ENCODE measurements around the gene OLFML2A.

OLFML2A gene

DNA sequence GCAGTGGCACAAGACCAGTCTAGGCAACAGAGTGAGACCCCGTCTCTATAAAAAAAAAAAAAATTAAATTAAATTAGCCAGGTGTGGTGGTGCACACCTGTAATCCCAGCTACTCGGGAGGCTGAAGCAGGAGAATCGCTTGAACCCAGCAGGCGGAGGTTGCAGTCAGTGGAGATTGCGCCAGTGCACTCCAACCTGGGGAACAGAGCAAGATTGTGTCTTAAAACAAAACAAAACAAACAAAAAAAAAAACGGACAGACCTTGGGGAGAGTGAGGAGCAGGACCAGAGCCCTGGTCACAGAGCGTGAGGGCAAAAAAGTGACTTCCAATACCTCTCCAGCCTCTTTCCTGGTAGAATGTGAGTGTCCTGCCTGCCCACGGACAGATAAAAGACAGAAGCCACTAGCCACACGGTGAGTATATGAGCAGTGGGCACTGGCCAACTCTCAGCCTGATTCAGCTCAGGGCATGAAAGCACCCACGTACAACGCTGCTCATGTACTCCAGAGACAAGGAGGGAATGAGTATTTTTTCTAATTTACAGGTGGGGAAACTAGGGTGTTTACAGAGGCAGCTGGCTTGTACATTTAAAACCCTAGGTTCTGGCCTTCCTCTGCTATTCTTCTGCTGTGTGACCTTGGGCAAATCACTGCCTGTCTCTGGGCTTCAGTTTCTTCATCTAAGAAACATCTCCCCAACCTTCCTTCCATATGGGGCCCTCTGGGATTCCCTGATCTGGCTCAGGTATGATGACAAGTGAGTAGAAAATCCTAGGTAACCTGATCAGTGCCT lies 1.8 kb downstream of the OLFML2A start:
- no peak for DNase-seq (ENCODE audit: low read depth in 2 of 2)

DNA sequence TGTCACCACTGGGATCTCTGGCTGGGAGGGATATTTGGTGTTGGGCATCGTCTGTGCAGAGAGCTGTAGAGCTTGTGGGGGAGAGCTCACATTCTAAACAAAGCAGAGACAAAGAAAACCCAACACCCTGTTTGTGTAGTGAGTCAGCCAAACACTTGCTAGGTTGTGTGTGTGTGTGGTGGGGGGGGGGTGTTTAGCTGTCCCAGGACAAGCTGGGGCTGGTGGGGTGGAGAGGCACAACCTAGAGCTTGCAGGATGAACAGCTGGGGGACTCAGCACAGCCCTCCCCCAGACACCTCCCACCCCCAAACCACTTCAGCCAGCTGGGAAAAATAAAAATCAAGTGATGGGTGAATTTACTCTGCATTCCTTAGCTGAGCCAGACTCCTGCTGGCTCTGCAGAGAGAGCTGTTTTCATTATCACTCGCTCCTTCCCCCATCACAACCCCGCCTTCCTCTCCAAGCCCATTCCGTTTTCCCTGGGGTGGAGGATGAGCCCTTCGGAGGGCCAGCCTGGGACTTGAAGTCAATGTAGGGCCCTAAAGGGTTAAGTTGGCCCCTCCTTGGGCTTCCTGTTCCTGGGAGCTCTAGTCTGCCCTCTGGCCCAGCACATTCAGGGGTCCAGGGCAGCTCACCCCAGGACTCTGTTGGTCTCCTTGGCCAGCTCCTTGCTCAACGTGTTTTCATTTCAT lies 2.6 kb downstream of the OLFML2A start:
- DNase-seq (ENCODE audit: low read depth in 2 of 2): no peak

DNA sequence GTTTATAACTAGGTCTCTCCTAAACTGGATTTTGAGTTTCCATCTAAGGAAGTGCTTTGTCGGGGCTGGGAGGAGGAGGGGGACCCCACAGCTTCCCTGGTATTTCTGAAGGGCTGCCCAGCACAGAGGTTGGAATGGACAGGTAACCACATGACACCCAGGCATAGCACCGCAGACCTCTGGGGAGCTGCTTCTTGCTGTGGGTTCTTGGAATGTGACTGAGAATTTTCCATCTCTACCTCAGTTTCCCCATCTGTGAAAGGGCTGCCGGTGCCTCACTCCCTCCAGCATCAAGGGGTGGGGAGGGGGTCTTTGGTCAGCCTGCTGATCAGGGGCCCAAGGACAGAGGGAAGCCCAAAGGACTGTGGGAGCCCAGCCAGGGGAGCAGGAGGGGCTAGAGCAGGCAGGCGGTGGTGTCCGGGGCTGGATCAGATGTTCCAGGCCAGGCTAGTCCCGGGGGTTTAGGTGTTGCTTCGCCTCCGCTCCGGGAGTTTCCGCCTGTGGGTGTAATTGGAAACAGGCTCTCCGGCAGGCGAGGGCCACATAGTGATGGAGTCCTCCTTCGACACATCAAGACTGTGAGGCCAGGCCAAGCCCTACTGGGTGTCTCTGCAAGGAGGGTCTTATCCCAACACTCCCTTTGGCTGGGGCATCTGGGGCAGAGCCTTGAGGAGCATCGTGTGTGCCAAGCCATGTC lies 3.3 kb downstream of the OLFML2A start:
- DNase-seq (ENCODE audit: low read depth in 2 of 2): no peak

DNA sequence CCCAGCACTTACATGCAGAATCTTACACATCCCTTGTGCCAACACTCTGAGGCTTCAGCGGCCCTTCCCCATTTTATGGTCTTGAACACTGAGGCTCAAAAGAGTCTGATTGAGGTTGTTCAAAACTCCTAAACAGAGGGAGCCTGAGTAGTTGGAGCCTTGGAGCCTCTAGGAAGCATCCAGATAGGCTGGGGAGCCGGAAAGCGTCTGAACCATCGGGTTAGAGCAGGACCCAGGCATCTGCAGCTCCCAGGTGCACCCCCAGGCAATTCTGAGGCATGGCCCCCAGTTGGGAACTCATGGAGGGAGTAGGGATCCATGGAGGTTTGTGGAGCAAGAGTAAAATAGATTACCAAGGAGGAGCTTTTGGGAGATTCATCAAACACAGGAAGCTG lies 3.8 kb downstream of the OLFML2A start:
- DNase-seq (ENCODE audit: low read depth in 2 of 2): no peak

DNA sequence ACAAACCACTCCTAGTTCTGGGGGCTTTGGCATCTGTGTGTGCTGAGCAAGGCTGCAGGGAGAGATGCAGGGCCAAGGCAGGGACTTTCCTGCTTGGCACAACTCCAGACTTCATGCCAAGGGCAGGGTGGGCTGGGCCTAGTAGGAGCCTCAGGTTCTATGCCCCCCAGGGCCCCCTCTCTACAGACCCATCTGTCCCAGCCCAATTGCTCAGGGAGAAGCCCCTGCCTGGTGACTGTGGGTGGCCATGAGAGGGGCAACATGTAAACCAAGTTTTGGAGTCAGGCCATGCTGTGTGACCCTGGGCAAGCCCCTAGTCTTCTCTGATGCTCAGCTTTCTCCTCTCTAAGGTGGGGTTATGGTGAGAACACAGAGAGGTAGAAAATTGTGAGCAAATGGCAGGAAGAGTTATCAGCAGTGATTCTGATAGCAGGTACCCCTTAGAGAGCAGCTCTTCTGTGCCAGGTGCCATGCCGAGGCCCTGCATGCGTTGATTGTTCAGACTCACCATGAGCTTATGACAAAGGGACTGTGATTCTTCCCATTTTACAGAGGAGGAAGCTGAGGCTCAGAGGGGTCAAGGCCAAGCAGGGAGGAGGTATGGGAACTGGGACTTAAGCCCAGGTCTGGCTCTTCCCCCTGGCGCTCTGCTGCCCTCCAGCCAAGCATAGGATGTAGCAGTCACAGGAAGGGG lies 5.2 kb downstream of the OLFML2A start:
- no peak for DNase-seq (ENCODE audit: low read depth in 2 of 2)

DNA sequence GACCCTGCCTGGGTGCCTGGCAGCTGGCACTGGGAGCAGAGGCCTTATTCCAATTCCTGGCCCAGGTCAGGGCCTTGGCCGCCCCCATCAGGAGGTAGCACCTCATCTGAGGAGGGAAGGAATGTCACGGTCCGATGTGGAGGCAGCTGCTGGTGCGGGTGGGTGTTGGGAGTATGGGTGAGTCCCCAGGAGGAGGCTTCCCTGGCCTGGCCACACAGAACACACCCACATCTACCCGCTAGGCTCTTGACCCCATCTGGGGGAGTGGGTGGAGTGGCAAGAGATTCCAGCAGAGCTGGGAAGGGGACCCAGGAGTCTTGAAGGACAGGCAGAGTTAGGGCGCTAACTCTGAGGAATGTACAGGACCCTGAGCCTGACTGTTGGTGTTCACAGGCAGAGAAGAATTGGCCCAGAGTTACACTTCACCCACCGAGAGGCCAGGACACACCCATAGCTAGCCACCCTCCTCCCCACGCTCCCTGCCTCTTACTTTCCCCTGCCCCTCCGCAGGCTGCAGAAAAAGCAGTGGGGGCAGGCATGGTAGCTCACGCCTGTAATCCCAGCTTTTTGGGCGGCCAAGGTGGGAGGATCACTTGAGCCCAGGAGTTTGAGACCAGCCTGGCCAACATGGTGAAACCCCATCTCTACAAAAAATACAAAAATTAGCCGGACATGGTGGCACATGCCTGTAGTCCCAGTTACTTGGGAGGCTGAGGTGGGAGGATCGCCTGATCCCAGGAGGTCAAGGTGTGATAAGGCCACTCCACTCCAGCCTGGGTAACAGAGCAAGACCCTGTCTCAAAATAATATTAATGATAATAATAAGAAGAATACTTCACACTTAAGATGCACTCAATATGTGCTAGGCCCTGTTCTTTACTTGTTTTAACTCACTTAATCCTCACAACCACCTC lies 6.0 kb downstream of the OLFML2A start:
- DNase-seq (ENCODE audit: low read depth in 2 of 2): no peak

DNA sequence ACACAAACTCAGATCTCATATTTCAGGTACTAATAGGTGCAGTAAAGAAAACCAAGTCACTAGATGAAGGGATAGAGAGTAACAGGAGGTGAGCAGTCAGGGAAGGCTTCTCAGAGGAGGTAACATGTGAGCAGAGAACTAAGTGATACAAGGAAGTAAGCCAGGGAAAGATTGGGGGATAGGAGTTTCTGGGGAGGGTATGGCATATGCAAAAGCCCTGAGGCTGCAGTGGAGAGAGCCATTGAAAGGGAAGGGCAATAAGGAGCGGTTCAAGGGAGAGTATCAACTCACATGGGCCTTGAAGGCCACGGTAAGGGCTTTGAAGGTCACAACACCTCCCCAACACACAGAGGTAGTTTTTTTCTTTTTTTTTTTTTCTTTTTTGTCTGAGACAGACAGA lies 6.9 kb downstream of the OLFML2A start:
- no peak for DNase-seq (ENCODE audit: low read depth in 2 of 2)

DNA sequence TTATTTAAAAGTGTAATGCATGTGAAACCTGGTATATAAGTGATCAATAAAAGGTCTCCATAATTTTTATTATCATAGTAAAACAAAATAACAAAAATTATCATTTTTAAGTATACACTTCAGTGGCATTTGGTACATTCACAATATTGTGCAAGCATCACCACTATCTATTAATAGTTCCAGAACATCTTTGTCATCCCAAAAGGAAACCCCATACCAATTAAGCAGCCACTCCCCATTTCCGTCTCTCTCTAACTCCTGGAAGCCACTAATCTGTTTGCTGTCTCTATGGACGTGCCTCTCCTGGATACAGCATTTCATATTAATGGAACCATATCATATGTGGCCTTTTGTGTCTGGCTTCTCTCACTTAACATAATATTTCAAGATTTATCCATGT lies 7.6 kb downstream of the OLFML2A start:
- DNase-seq (ENCODE audit: low read depth in 2 of 2): no peak

DNA sequence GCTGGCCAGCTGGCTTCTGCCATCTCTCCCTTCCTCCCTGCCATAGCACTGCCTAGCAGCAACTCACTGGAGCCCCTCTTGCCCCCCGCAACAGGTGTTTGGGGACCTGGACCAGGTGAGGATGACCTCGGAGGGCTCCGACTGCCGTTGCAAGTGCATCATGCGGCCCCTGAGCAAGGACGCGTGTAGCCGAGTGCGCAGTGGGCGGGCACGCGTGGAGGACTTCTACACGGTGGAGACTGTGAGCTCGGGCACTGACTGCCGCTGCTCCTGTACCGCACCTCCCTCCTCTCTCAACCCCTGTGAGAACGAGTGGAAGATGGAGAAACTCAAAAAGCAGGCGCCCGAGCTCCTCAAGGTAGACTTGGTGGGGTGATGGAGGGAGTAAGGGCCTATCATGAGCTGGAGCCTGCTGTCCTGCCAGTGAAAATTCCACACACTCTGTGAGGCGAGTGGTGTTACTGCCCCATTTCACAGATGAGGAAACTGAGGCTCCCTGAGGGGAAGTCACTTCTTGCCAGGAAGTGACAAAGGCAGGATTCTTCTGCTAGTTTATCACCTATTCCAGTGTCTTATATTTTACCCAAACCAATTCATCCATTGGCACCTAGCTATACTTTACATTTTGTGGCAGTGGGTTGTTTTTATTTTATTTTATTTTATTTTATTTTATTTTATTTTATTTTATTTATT lies 10.1 kb downstream of the OLFML2A start:
- no peak for DNase-seq (ENCODE audit: low read depth in 2 of 2)

DNA sequence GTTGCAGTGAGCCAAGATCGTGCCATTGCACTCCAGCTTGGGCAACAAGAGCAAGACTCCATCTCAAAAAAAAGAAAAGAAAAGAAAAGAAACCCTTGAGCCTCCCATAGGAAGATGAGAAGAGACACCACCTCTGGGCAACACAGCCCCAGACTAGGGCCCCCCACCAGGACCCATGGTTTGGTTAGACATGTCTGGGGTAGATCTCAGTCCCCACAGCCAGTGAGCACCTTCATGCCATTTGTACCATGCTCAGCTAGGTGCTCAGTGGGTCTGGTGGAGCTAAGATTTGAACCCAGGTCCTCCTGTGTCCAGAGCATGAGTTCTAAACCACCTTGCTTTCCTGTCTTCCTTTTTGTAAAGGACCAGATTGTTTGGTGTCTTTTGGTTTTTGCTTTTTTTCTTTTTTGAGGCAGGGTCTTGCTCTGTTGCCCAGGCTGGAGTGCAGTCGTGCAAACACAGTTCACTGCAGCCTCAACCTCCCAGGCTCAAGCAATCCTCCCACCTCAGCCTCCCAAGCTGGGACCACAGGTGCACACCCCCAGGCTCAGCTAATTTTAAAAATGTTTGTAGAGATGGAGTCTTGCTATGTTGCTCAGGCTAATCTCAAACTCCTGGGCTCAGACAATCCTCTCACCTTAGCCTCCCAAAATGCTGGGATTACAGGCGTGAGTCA lies 11.7 kb downstream of the OLFML2A start:
- DNase-seq (ENCODE audit: low read depth in 2 of 2): no peak

DNA sequence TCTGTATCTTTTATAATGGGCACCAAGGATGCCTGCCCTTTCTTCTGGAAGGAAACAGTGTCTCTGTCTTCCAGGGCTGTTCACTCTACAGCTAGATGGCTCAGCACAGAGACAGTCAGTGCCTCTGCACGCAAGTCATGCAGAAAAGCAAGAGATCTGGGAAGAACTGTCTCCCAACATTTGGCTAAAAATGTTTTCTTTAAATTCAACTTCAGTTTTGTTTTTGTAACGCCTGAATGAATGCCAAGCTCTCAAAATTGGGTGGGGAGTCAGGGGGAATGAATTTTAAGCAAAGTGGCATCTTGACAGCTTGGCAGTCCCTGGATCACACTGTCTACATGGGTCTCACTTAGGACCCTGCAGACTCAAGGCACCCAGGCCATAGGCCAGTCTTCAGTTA lies 12.6 kb downstream of the OLFML2A start:
- no peak for DNase-seq (ENCODE audit: low read depth in 2 of 2)

DNA sequence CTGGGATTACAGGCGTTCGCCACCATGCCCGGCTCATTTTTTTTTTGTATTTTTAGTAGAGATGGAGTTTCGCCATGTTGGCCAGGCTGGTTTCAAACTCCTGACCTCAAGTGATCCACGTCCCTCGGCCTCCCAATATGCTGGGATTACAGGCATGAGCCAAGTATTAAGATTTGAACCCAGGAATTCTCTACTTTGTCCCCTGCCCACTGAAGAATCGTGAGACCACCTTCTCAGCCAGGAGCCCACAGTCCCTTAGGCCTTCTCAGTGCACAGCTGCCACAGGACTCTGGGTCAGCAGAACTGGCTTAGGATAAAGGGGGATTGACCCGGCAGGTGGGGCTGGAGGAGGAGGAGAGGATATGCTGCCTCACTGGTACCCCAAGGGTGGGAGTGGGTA lies 13.4 kb downstream of the OLFML2A start:
- DNase-seq (ENCODE audit: low read depth in 2 of 2): no peak

DNA sequence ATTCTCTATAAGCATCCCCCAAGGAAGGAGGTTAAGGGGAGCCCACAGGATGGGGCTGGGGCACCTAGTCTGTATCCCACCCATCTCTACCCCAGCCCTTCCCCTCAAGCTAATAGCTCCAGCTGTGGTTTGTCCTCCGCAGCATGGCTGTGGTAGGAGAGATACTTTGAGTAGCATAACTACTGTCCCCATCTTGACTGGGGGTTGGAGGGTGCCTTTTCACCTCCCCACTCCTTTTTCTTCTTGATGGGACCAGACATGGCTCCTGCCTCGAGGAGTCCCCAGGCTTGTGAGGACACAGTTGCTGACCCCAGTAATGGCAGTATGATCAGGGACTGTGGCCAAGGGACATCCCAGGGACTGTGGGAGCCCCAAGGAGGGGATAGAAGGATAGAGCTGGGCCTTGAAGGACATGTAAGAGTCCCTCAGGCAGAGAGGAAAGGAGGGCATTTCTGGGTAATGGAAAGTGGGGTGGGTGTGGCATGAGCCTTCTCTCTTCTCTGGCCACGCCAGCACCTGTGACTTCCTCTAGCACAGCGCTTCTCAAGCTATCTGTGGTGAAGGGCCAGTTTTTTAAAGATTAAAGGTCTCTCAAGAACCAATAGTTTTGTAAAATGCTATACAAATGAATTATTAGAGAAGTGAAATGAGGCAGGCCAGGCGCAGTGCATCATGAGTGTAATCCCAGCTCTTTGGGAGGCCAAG lies 14.0 kb downstream of the OLFML2A start:
- DNase-seq (ENCODE audit: low read depth in 2 of 2): no peak

DNA sequence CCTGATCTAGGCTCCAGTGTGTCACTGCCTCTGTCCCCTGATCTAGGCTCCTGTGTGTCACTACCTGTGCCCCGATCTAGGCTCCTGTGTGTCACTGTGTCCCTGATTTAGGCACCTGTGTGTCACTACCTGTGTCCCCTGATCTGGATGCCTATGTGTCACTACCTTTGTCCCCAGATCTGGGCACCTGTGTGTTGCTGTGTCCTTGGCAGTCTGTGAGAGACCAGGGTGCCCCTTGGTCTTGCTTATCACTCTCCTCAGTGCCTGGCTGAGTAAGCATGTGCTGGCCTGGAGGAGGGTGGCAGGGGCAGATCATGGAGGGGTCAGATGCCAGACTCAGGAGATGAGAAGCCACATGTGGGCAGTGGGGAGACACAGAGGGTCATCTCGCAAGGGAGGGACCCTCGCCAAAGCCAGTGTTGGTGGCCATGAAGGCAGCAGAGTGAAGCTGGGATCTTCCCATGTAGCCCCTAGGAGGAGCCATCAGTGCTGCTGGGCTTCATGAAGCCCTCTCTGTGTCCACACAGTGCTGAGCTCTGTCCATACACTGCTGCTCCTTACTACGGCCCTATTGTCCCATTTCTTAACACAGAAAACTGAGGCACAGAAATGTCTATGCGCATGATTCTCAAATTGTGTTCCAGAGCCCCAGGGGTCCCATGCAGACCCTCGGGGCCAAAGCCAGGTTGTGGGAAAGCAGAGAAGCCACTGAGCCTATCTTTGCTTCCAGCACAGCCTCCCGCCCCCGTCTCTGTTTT lies 15.5 kb downstream of the OLFML2A start:
- no peak for DNase-seq (ENCODE audit: low read depth in 2 of 2)

DNA sequence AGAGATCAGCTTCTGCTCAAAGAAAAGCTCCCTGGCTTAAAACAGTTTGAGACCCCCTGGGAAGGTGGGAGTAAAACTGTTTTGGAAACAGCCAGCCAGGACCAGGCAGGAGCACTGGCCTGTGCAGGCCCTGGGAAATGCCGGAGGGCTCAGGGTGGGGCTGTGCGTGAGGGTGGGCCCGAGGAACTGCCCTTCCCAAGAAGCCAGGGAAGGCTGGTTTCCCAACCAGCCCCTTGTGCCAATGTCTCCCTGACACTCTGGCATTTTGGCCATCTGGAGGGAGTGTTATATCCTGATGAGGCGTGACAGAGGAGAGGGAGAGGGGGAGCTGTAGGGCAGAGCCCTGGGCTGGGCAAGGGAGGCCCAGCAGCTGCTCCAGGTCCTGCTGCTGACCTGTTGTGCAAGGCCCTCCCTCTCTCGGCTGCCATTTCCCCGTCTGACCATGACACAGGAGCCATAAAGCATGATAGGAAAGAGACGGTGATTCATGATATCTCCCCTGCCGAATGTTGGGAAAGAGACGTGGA lies 16.1 kb downstream of the OLFML2A start:
- DNase-seq (ENCODE audit: low read depth in 2 of 2): no peak

DNA sequence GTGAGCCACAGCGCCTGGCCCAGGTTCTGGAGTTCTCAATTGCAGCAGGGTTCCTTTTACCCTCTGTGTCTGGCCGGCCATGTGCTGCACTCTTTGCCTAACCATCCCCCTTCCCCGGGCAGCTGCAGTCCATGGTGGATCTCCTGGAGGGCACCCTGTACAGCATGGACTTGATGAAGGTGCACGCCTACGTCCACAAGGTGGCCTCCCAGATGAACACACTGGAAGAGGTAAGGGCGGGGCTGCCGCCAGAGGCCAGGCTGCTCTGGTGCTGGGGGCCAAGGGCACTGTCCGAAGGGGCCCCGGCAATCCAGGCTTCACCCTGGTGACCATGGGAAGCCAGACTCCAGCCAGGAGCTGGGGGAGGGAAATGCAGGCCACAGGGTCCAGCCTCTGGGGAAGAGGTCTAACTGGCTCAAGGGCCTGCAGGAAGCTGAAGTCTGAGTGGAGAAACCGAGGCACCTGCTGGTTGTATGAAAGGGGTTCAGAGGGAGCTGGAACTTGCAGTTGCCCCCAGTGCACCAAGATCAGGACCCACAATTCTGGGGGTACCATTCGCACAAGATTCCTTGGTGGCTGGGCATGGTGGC lies 18.1 kb downstream of the OLFML2A start:
- DNase-seq (ENCODE audit: low read depth in 2 of 2): no peak

DNA sequence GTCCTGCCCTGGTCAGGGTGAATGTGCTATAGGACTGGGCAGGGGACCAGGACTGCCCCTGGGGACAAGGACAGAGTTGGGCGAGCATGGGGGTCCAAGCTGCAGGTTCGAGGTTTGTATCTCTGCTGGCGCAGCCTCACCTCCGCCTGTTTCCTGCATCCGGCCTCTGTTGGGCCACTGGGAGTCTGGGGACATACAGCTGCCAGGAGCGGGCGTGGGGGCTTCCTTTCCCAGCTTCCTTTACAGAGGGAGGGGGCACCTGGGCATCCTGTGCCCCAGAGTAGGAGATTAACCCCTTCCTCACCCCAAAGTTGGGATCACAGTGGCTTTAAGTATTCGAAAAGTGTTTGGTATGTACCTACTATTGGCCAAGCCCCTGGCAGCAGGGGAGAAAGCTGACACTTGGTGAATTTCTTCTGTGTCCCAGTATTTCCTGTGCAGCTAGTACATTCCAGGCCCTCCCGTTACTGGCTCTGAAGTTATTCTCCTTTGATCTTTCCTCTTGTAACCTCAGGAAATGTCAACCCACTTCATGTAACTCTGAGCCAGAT lies 19.0 kb downstream of the OLFML2A start:
- no peak for DNase-seq (ENCODE audit: low read depth in 2 of 2)

Data from stimulated activated CD4-positive, alpha-beta T cell treated with anti-CD3 and anti-CD28 coated beads, Interleukin-4, amount 100 ng/mL, for 48 hours (primary cell).